Prostate gland (tissue), 2 donors: ENCODE measurements around the gene ST6GAL1.

Source experiments
- POLR2A ChIP-seq: fragments of 450-650 bp; IDR thresholded peaks from one replicate; pipeline ENCODE4 v1.6.1; 2016; ENCODE audit warnings: antibody characterized with exemption, mild to moderate bottlenecking
- POLR2AphosphoS5 ChIP-seq: sonication (generic); formaldehyde crosslinking; IDR thresholded peaks from one replicate; pipeline ENCODE4 v1.6.1; 2017; ENCODE audit warnings: antibody characterized with exemption
- TF ChIP-seq, protein P1 (sequence below), 4 experiments: fragments of 200-600 bp in 2 of 4; fragments of 450-650 bp in 2 of 4; sonication (generic) in 2 of 4; IDR thresholded peaks; 1 replicate in 3 of 4; 2 replicates in 1 of 4; pipeline ENCODE4 v1.5.1; 2016 to 2019; ENCODE audit warnings: antibody characterized with exemption in 4 of 4, mild to moderate bottlenecking in 2 of 4, moderate library complexity in 2 of 4

DNA sequence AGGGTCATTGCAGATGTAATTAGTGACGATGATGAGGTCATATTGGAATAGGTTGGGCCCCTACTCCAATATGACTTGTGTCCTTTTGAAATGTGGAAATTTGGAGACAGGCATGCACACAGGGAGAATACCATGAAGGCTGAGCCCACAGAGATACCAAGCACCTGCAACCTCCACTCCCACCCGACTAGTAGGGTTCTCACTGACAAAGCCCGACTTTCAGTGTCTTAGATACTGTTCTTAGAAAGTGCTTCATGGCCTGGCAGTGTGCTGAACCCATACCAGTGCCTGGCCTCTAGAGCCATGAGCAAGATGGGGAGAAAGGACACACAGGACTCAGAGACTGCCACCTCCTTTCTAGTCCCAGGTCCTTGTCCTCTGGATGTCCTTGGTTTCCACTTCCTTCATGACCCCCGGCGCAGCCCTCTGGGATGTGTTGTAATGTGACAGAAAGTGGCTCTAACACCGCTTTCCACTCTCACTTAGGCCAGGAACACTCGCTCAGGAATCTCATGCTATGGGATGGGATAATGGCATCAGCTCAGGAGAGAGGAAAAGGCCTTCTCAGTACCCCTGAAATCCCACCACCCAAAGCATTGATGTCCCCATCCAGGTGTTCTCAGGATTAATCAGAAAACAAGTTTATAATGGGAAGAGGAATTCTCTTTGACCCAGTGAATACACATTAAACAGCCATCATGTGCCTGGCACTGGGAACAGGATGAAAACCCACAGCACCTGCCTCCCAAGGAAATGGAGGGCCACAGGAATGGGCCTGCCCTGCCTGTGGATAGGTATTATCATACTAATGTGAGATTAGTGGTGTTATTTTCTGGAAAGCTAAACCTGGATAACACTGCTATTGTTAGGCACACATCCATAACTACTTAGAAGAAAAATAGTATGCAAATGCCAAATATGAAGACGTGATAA is 149.0 kb downstream of the ST6GAL1 start:
- TF ChIP-seq, protein P1, sequence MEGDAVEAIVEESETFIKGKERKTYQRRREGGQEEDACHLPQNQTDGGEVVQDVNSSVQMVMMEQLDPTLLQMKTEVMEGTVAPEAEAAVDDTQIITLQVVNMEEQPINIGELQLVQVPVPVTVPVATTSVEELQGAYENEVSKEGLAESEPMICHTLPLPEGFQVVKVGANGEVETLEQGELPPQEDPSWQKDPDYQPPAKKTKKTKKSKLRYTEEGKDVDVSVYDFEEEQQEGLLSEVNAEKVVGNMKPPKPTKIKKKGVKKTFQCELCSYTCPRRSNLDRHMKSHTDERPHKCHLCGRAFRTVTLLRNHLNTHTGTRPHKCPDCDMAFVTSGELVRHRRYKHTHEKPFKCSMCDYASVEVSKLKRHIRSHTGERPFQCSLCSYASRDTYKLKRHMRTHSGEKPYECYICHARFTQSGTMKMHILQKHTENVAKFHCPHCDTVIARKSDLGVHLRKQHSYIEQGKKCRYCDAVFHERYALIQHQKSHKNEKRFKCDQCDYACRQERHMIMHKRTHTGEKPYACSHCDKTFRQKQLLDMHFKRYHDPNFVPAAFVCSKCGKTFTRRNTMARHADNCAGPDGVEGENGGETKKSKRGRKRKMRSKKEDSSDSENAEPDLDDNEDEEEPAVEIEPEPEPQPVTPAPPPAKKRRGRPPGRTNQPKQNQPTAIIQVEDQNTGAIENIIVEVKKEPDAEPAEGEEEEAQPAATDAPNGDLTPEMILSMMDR (IDR thresholded peaks at IDR 0.05) = no peak
- TF ChIP-seq POLR2A = no peak
- TF ChIP-seq POLR2AphosphoS5 = no peak
